Measurements from ENCODE around the gene GBX2. TPM values are rescaled to one million over a fixed set of nuclear protein-coding genes. Genes with fewer than 3 reads are reported as not detected.
A peak's percentile ranks its signal among the peaks of the same experiment; 100 is the strongest.

GBX2 gene
- total RNA-seq, 2 experiments from 2014 or later: not detected

DNA sequence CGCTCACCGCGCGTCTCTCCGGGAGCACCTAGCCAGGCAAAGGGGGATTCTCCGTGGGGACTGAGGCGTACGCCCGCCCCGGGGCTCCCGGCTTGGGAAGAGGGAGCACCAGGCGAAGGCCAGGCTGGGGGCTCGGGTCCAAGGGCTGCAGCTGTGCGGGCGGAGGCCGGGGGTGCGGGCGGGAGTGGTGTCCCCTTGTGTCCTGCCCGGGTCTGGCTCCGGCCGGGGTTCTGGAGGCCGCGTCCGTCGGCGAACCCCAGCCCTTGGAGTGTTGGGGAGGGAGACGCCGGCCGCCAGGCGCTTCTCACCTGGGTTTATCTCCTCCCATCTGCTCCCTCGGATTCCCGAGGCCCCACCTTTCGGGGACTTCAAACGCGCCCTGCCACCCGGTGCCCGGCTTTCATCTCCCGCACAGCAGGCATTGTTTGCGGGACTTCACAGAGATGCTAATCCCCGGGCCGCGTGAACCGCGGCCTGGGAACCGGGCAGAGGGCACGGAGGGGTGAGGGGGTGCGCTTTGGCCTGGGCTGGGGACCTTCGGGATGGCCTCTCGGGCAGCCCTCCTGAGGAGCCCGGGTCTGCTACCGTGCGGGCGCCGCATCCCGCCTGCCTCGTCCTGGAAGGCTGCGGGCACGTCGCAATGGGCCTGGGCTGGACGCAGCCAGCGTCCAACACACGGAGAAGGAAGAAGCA is 5.0 kb upstream of the GBX2 start:
- ATAC-seq: no peak
- H3K36me3 Mint-ChIP-seq (ENCODE audit: low read depth): no peaks in the 10 kb centered on the region
- DNase-seq: no peak
- CTCF ChIA-PET: no interaction called here
- POLR2A ChIA-PET: no interaction called here
- H3K9me3 Mint-ChIP-seq (ENCODE audit: low read depth): no peaks in the 10 kb centered on the region
- no peak overlapping the region for H3K27ac Mint-ChIP-seq
- H3K4me1 Mint-ChIP-seq: peaks cover 1% of the 10 kb centered on the region
- H3K27me3 Mint-ChIP-seq: peaks cover 67% of the 10 kb centered on the region
- intact Hi-C loops (cut with DNase I, micrococcal nuclease): no loop called here
- H3K4me3 Mint-ChIP-seq: no peak overlapping the region

DNA sequence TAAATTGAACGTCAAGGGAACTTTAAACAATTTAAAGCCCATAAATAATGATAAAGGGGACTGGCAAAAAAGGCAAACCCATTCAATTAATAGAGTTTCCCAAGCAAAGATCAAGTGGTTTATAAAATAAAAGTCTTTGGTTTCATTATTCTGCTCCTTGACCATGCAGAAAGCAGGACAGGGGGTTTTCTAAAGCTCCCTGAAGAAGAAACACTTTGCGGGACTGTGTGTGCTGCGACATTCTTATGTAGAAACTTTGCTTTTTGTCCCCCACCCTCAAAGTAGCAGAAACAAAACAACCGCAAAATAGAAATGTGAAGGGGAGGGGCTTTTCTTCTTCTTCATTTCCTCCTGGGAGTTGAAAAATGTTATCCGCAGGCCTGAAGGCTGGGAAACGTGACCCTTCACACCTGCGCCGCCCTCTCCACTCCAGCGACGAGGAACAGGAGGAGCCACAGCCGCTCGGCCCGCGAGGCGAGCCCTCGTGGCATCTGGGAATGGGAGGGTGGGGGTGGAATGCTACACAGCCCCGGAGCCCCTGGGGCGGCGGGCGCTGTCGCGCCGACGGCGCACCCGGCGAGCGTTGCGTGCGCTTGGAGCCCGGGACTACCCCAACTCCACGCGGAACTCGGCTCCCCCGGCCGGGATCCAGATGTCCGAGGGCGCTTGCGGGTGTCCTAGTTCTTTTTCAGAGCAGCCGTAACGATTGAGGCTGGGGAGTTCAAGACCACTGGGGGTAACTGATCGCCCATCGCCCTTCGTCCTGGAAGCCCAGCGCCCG is 4.3 kb upstream of the GBX2 start:
- H3K27me3 Mint-ChIP-seq: peaks cover 64% of the 10 kb centered on the region
- POLR2A ChIA-PET: no interaction called here

DNA sequence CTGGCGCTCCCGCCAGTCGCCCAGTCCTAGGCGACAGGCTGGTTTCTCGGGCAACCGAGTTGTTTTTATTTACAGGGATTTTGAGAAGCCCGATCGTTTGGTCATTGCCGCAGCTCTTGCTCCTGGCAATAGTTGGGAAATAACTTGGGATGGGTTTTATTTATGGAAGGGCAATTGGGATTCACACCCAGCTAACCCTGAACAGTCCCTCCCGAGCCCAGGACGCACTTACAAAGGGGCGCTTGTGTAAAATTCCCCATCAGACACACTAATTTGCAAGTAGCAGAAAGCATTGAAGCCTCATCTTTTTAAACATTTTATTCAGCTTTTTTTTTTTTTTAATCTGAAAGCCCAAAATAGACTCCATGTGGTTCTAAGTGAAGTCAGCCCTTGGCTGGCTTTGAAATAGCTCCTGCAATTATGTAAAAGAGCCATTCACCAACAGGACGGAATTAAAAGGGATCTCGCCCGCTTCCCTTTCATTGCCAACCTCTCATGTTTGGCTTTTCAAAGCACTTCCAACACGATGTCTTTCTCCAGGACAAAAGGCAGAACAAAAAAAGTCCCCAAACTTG is 3.6 kb upstream of the GBX2 start:
- CTCF ChIA-PET: interaction anchor here (0.6 to 1.4 kb wide), 3 partner anchors 9 to 406 kb away, joined by 3 to 5 read pairs (median 3); no protein-coding TSS in a partner anchor
- ATAC-seq (no peak), DNase-seq (no peak)
- Mint-ChIP-seq H3K27me3 (peaks cover 63% of the 10 kb centered on the region), H3K27ac (no peak overlapping the region), H3K9me3 (ENCODE audit: low read depth) (no peaks in the 10 kb centered on the region), H3K36me3 (ENCODE audit: low read depth) (no peaks in the 10 kb centered on the region), H3K4me1 (peaks cover 2% of the 10 kb centered on the region), H3K4me3 (no peak overlapping the region)
- POLR2A ChIA-PET: no interaction called here
- intact Hi-C loops (cut with DNase I, micrococcal nuclease): no loop called here

More for the DNA sequence above, 4.3 kb upstream of the GBX2 start:
- DNase-seq (no peak), ATAC-seq (no peak)
- H3K9me3 Mint-ChIP-seq (ENCODE audit: low read depth): no peaks in the 10 kb centered on the region
- CTCF ChIA-PET: interaction anchor here (0.6 to 1.1 kb wide), 2 partner anchors 10 to 407 kb away, joined by 3 read pairs; no protein-coding TSS in a partner anchor
- H3K36me3 Mint-ChIP-seq (ENCODE audit: low read depth): no peaks in the 10 kb centered on the region
- no peak overlapping the region for H3K27ac Mint-ChIP-seq
- no peak overlapping the region for H3K4me3 Mint-ChIP-seq
- intact Hi-C loops (cut with DNase I, micrococcal nuclease): no loop called here
- no peaks in the 10 kb centered on the region for H3K4me1 Mint-ChIP-seq

DNA sequence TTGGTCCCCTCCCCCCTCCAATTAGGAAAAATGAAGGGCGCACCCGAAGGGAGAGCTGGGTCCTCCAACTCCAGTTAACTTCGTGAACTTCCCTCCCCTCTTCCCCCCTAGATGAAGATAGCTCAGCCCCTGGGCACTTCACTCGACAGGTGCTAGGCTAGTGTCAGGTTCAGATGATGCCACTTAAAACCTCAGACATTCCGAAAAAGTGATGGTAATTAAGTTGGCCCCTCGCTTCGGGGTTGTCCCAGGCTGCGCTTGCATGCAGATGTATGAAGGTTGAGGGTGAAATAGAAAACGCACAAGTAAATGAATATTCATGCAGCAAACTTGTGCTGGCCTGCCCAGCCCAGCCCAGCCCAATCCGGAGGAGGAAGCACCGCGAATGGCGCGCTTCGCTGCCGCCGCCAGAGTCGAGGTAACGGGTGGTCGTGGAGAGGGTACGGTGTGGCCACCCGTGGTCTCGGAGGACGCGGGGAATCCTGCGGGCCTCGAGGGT is 3.0 kb upstream of the GBX2 start:
- H3K27ac Mint-ChIP-seq: no peak overlapping the region
- H3K27me3 Mint-ChIP-seq: peaks cover 66% of the 10 kb centered on the region
- H3K9me3 Mint-ChIP-seq (ENCODE audit: low read depth): no peaks in the 10 kb centered on the region
- POLR2A ChIA-PET: no interaction called here
- H3K4me1 Mint-ChIP-seq: peaks cover 7% of the 10 kb centered on the region
- CTCF ChIA-PET: interaction anchor here (0.7 to 1.4 kb wide), 3 partner anchors 9 to 405 kb away, joined by 3 to 5 read pairs (median 3); no protein-coding TSS in a partner anchor
- DNase-seq (no peak), ATAC-seq (no peak)
- intact Hi-C loops (cut with DNase I, micrococcal nuclease): no loop called here
- H3K36me3 Mint-ChIP-seq (ENCODE audit: low read depth): no peaks in the 10 kb centered on the region
- H3K4me3 Mint-ChIP-seq: no peak overlapping the region

DNA sequence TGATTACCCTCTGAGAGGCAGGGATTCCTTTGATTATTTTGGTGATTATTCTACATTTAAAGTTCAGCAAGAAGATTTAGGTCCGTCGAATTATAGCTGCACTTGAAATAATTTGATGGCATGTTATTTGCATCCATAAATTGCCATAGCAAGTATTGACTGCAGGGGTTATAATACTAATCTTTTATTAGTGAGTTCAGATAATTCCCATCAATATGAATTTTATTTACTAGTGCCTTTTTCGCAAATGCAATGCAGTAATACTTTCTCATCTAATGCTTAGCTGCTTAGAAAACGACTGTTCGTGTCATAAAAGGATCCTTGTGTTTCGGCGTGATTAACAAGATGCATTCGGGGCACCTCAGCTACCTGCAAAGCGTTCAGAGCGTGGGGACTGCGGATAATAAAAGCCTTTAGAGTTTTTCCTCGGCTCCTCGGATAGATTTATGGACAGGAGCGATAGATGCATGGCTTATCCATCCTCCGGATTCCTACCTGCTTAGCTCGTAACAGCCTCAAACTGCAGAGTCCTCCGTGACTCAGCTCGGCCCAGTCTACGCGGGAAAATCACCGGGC is 2.5 kb upstream of the GBX2 start:
- CTCF ChIA-PET: interaction anchor here (0.7 to 1.4 kb wide), 3 partner anchors 8 to 51 kb away, joined by 3 to 5 read pairs (median 4); no protein-coding TSS in a partner anchor
- peaks cover 9% of the 10 kb centered on the region for H3K4me1 Mint-ChIP-seq
- no peak overlapping the region for H3K27ac Mint-ChIP-seq
- intact Hi-C loops (cut with DNase I, micrococcal nuclease): no loop called here
- H3K9me3 Mint-ChIP-seq (ENCODE audit: low read depth): no peaks in the 10 kb centered on the region
- DNase-seq: no peak
- no peak overlapping the region for H3K4me3 Mint-ChIP-seq
- ATAC-seq: no peak
- H3K36me3 Mint-ChIP-seq (ENCODE audit: low read depth): no peaks in the 10 kb centered on the region
- POLR2A ChIA-PET: no interaction called here
- H3K27me3 Mint-ChIP-seq: peaks cover 66% of the 10 kb centered on the region

DNA sequence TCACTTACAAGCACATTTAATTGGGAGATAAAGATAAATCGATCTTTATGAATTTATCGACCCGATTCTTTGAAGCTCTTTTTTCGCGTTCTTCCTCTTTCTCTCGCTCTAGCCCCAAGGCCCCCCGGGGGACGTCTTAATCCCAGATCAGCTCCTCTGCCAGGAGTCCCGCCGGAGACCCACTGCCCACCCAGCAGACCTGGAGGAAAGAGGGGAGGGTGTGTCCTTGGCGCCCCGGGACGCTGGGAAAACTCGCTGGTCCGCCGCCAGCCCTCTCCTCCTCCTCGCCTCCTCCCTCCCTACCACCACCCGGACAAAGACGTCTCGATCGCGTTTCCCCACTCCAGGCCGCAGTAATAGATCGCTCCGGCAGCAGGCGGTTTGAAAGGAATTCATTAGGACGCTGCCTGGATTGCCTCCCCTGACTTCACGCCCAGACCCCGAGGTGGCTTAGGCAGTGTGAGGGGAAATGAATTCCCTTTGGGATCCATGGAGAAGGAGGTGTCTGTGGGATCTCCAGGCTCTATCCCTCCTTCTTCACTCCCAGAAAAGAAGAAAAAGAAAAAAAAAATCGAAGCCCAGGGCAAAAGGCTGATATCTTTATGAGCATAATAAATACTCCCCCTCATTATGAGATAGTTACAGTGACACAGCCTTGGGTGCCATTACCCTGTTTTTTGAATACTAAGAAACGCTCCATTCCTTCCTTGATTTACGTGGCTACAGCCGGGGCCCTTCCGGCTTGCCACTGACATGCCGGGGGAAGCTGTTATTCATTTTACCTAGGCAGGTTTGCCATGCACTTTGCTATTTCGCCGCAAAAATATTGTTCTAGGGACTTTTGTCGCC is 1.8 kb upstream of the GBX2 start:
- intact Hi-C loops (cut with DNase I, micrococcal nuclease): loop anchor here (5.0 to 10.0 kb wide), 2 partner anchors 495 to 498 kb away; no protein-coding TSS in a partner anchor
- CTCF ChIA-PET: interaction anchor here (1.2 to 1.4 kb wide), 3 partner anchors 9 to 11 kb away, joined by 4 to 5 read pairs (median 4); no protein-coding TSS in a partner anchor
- H3K4me1 Mint-ChIP-seq: peaks cover 9% of the 10 kb centered on the region

DNA sequence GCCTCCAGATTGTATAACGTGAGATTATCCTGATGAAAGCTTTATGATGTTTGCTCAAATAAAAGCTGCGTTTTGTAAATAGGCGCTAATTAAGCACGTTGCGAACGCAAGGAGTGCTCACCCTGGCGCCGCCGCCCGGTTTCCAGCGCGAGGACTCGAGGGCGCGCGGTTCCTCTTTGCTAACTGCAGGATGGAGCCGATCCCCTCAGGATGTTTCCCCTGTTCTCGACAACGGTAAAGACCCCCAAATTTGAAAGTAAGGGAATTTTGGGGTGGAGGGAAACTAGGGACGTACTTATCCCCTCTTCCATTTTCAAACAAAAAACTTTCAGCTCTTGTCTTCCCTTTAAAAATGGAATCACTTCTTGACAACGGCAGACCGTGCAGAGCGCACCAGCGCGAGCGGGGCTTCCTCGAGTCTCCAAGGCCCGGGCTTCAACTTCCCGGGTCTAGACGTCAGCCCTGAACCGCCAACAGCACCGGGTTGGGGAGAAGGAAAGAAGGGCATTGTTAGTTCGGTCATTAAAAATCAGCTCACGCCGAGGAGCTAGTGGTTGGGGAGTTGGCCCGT is 1.1 kb upstream of the GBX2 start:
- CTCF ChIA-PET: interaction anchor here (1.2 to 1.4 kb wide), 2 partner anchors 10 to 11 kb away, joined by 4 read pairs; no protein-coding TSS in a partner anchor

More for the DNA sequence above, 1.8 kb upstream of the GBX2 start:
- Mint-ChIP-seq H3K36me3 (ENCODE audit: low read depth) (no peaks in the 10 kb centered on the region), H3K9me3 (ENCODE audit: low read depth) (no peaks in the 10 kb centered on the region), H3K4me3 (no peak overlapping the region), H3K27ac (no peak overlapping the region), H3K27me3 (peaks cover 68% of the 10 kb centered on the region)
- DNase-seq: no peak
- POLR2A ChIA-PET: no interaction called here
- ATAC-seq: no peak

DNA sequence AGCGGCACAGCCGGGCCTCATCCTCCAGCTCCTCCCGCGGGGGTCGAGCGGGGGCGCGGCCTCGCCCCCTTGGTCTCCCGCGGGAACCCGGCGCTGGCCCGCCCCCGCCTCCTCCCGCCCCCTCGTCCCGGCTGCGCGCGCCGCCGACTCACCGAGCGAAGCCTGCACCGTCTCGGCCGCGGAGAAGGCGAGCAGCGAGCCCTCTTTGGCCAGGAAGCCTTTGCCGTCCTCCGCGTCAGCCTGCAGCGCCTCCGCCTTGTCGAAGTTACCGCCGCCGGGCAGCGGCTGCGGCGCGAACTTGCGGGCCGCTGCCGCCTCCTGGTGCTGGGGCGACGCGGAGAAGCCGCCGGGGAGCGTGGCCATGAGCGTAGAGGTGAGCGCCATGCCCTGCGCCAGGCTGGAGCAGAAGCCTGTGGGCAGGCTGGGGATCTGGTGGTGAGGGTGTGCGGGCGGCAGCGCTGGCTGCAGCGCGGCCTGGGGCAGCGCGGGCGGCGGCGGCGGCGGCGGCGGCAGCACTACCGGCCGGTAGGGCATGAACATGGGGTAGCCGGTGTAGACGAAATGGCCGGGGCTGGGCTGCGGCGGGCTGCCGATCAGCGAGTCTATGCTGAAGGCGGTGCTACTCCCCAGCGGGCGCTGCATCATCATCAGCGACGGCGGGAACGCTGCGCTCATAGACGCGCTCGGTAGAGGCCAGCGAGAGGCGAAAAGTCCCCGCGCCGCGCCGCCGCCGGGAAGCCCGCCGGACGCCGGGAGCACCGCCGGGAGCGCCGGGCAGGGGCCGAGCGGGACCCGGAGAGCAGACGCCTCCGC is 683 bp downstream of the GBX2 start:
- ChIA-PET CTCF (no interaction called here), POLR2A (no interaction called here)
- DNase-seq (no peak), ATAC-seq (no peak)
- H3K4me1 Mint-ChIP-seq: peaks cover 11% of the 10 kb centered on the region
- H3K27me3 Mint-ChIP-seq: peaks cover 62% of the 10 kb centered on the region
- H3K36me3 Mint-ChIP-seq (ENCODE audit: low read depth): no peaks in the 10 kb centered on the region
- H3K9me3 Mint-ChIP-seq (ENCODE audit: low read depth): no peaks in the 10 kb centered on the region
- H3K27ac Mint-ChIP-seq: no peak overlapping the region
- intact Hi-C loops (cut with DNase I, micrococcal nuclease): loop anchor here (1.0 to 10.0 kb wide), 3 partner anchors 11 to 495 kb away; no protein-coding TSS in a partner anchor
- H3K4me3 Mint-ChIP-seq: no peak overlapping the region

More for the DNA sequence above, 1.1 kb upstream of the GBX2 start:
- DNase-seq: no peak
- intact Hi-C loops (cut with DNase I, micrococcal nuclease): loop anchor here (5.0 to 10.0 kb wide), 2 partner anchors 494 to 497 kb away; no protein-coding TSS in a partner anchor
- H3K4me3 Mint-ChIP-seq: peak overlapping the region; percentile 12
- POLR2A ChIA-PET: no interaction called here
- no peak for ATAC-seq
- no peaks in the 10 kb centered on the region for H3K36me3 Mint-ChIP-seq (ENCODE audit: low read depth)
- H3K27ac Mint-ChIP-seq: no peak overlapping the region
- H3K9me3 Mint-ChIP-seq (ENCODE audit: low read depth): no peaks in the 10 kb centered on the region
- peaks cover 11% of the 10 kb centered on the region for H3K4me1 Mint-ChIP-seq
- H3K27me3 Mint-ChIP-seq: peaks cover 65% of the 10 kb centered on the region

DNA sequence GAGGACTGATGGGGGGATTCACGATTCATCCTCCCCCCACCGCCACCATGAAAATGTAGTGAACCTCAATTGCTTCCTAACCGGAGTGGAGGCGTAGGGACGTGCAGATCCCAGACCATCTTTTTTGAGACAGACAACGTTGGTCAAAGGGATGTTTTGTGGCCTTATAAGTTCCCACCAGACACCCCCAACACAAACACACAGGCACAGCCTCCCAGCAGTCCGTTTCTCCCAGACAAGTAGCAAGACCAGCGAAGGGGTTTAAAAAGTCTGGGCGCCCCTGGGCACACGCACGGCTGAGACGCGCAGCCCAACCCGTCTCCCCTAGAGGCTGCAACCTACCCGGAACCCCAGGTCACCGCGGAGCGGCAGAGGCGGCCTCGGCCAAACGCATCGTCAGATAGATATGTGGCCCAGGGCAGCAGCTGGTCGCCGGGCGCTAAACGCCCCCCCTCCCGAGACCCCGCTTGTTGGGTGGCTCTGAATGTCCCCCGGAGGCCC is 1.3 kb downstream of the GBX2 start:
- CTCF ChIA-PET: interaction anchor here (1.7 kb wide), 1 partner anchor 13 kb away, joined by 6 read pairs; no protein-coding TSS in a partner anchor
- H3K27ac Mint-ChIP-seq: no peak overlapping the region

More for the DNA sequence above, 1.3 kb downstream of the GBX2 start:
- no peaks in the 10 kb centered on the region for H3K9me3 Mint-ChIP-seq (ENCODE audit: low read depth)
- no peaks in the 10 kb centered on the region for H3K36me3 Mint-ChIP-seq (ENCODE audit: low read depth)
- intact Hi-C loops (cut with DNase I, micrococcal nuclease): loop anchor here (1.0 to 10.0 kb wide), 3 partner anchors 11 to 495 kb away; no protein-coding TSS in a partner anchor
- ATAC-seq (no peak), DNase-seq (no peak)
- peaks cover 61% of the 10 kb centered on the region for H3K27me3 Mint-ChIP-seq
- POLR2A ChIA-PET: no interaction called here
- peak overlapping the region; percentile 28 for H3K4me3 Mint-ChIP-seq
- peaks cover 11% of the 10 kb centered on the region for H3K4me1 Mint-ChIP-seq
